H9 (cell line): ENCODE data around the gene E4F1. TPM values are rescaled to one million over a fixed set of nuclear protein-coding genes. Genes with fewer than 3 reads are reported as not detected.

Source experiments
- DNase-seq: peaks from one replicate; pipeline ENCODE4 v3.0.0-alpha.2; 2017
- H2AFZ ChIP-seq: one replicate; pipeline ENCODE4 v1.6.1; 2013; ENCODE audit warnings: mild to moderate bottlenecking, low read length, control low read depth, moderate library complexity
- H2AK5ac ChIP-seq: 2 replicates; pipeline ENCODE4 v1.6.1; 2013; ENCODE audit warnings: low read length, control low read depth, mixed read lengths; ENCODE audit not compliant: insufficient read length
- H2BK120ac ChIP-seq: one replicate; pipeline ENCODE4 v1.6.1; 2013; ENCODE audit warnings: low read depth, mild to moderate bottlenecking, low read length, control low read depth, inconsistent platforms; ENCODE audit not compliant: poor library complexity, severe bottlenecking
- H2BK12ac ChIP-seq: 2 replicates; pipeline ENCODE4 v1.6.1; 2013; ENCODE audit warnings: low read length, control low read depth, mixed read lengths, low read depth; ENCODE audit not compliant: insufficient read length
- H2BK15ac ChIP-seq: 2 replicates; pipeline ENCODE4 v1.6.1; 2013; ENCODE audit warnings: low read depth, low read length, control low read depth
- H2BK20ac ChIP-seq: one replicate; pipeline ENCODE4 v1.6.1; 2013; ENCODE audit warnings: low read depth, mild to moderate bottlenecking, low read length, control low read depth, inconsistent platforms; ENCODE audit not compliant: poor library complexity, severe bottlenecking
- H2BK5ac ChIP-seq: 2 replicates; pipeline ENCODE4 v1.6.1; 2013; ENCODE audit warnings: low read length, control low read depth, mixed read lengths; ENCODE audit not compliant: insufficient read length
- H3K14ac ChIP-seq: 2 replicates; pipeline ENCODE4 v1.6.1; 2013; ENCODE audit warnings: low read length, control low read depth; ENCODE audit not compliant: insufficient read depth
- H3K18ac ChIP-seq: 2 replicates; pipeline ENCODE4 v1.6.1; 2013; ENCODE audit warnings: low read depth, mild to moderate bottlenecking, mixed read lengths, low read length, control low read depth; ENCODE audit not compliant: insufficient read length
- H3K23ac ChIP-seq: 2 replicates; pipeline ENCODE4 v1.6.1; 2013; ENCODE audit warnings: low read length, control low read depth, mixed read lengths, low read depth; ENCODE audit not compliant: insufficient read length
- H3K23me2 ChIP-seq: 2 replicates; pipeline ENCODE4 v1.6.1; 2013; ENCODE audit warnings: low read depth, mild to moderate bottlenecking, mixed read lengths, low read length, control low read depth; ENCODE audit not compliant: insufficient read length, poor library complexity, severe bottlenecking
- H3K27ac ChIP-seq: 2 replicates; pipeline ENCODE4 v1.5.1; 2013; ENCODE audit warnings: low read length, control low read depth, mixed read lengths, low read depth; ENCODE audit not compliant: insufficient read length
- H3K27me3 ChIP-seq: 2 replicates; pipeline ENCODE4 v1.6.1; 2013; ENCODE audit warnings: low read length, control low read depth, inconsistent platforms; ENCODE audit not compliant: insufficient read depth
- H3K4ac ChIP-seq: 2 replicates; pipeline ENCODE4 v1.6.1; 2013; ENCODE audit warnings: low read depth, mild to moderate bottlenecking, control low read depth, inconsistent platforms, low read length, moderate library complexity
- H3K4me1 ChIP-seq: 2 replicates; pipeline ENCODE4 v1.6.1; 2013; ENCODE audit warnings: low read length, control low read depth, inconsistent platforms; ENCODE audit not compliant: insufficient read depth
- H3K4me2 ChIP-seq: 2 replicates; pipeline ENCODE4 v1.6.1; 2013; ENCODE audit warnings: low read length, control low read depth, mixed read lengths; ENCODE audit not compliant: insufficient read length, insufficient read depth
- H3K56ac ChIP-seq: 2 replicates; pipeline ENCODE4 v1.6.1; 2013; ENCODE audit warnings: low read depth, mild to moderate bottlenecking, mixed read lengths, low read length, control low read depth; ENCODE audit not compliant: insufficient read length
- H3K79me1 ChIP-seq: 2 replicates; pipeline ENCODE4 v1.6.1; 2013; ENCODE audit warnings: low read depth, mild to moderate bottlenecking, moderate library complexity, low read length, control low read depth, inconsistent platforms; ENCODE audit not compliant: insufficient read depth, poor library complexity, severe bottlenecking
- H3K79me2 ChIP-seq: 2 replicates; pipeline ENCODE4 v1.6.1; 2013; ENCODE audit warnings: low read length, control low read depth, inconsistent platforms; ENCODE audit not compliant: insufficient read depth
- H3K9ac ChIP-seq: 2 replicates; pipeline ENCODE4 v1.6.1; 2013; ENCODE audit warnings: low read length, control low read depth, mixed read lengths; ENCODE audit not compliant: insufficient read length; ENCODE audit errors: extremely low read depth
- H3K9me3 ChIP-seq: one replicate; pipeline ENCODE4 v1.6.1; 2013; ENCODE audit warnings: low read depth, low read length, inconsistent platforms; ENCODE audit not compliant: control insufficient read depth
- H3T11ph ChIP-seq: one replicate; pipeline ENCODE4 v1.6.1; 2013; ENCODE audit warnings: mild to moderate bottlenecking, low read length, control low read depth, inconsistent platforms
- H4K20me1 ChIP-seq: one replicate; pipeline ENCODE4 v1.6.1; 2013; ENCODE audit not compliant: control insufficient read depth, insufficient read length, insufficient read depth
- H4K5ac ChIP-seq: 2 replicates; pipeline ENCODE4 v1.6.1; 2013; ENCODE audit warnings: low read depth, mild to moderate bottlenecking, mixed read lengths, low read length, control low read depth; ENCODE audit not compliant: insufficient read length
- H4K8ac ChIP-seq: replicated peaks from 2 replicates; pipeline ENCODE4 v1.6.1; 2013; ENCODE audit warnings: low read length, control low read depth, mixed read lengths, low read depth; ENCODE audit not compliant: insufficient read length
- H4K91ac ChIP-seq: 2 replicates; pipeline ENCODE4 v1.6.1; 2013; ENCODE audit warnings: low read depth, mild to moderate bottlenecking, moderate library complexity, mixed read lengths, low read length, control low read depth; ENCODE audit not compliant: insufficient read length
- H3K27ac Mint-ChIP-seq, 3 experiments: 2 replicates in 2 of 3; 3 replicates in 1 of 3; pipeline ENCODE4 v1.8.0; 2020 to 2021; ENCODE audit warnings: mixed read lengths in 3 of 3, mild to moderate bottlenecking in 1 of 3, moderate library complexity in 1 of 3
- H3K27me3 Mint-ChIP-seq: 2 replicates; pipeline ENCODE4 v1.8.0; 2021; ENCODE audit warnings: low read depth, mild to moderate bottlenecking, moderate library complexity, mixed read lengths
- H3K36me3 Mint-ChIP-seq, 3 experiments: 2 replicates in 2 of 3; 3 replicates in 1 of 3; pipeline ENCODE4 v1.8.0; 2020 to 2021; ENCODE audit warnings: low read depth in 3 of 3, mixed read lengths in 3 of 3; ENCODE audit not compliant: insufficient read depth in 1 of 3
- H3K4me1 Mint-ChIP-seq, 2 experiments: 2 replicates each; pipeline ENCODE4 v1.8.0; 2020; ENCODE audit warnings: mixed read lengths in 2 of 2
- H3K4me3 Mint-ChIP-seq, 2 experiments: 2 replicates in 1 of 2; 3 replicates in 1 of 2; pipeline ENCODE4 v1.8.0; 2020 to 2021; ENCODE audit warnings: mild to moderate bottlenecking in 2 of 2, mixed read lengths in 2 of 2, moderate library complexity in 1 of 2
- H3K9me3 Mint-ChIP-seq, 2 experiments: 2 replicates in 1 of 2; 3 replicates in 1 of 2; pipeline ENCODE4 v1.8.0; 2020; ENCODE audit warnings: mild to moderate bottlenecking in 2 of 2, mixed read lengths in 2 of 2, moderate library complexity in 1 of 2
- WGBS: extraction: QIAGEN DNeasy Blood & Tissue Kit; methylation state at CpG from one replicate; pipeline ENCODE4 v1.1.7; 2013; ENCODE audit warnings: missing lambda C conversion rate, low lambda C conversion rate, mixed read lengths; ENCODE audit not compliant: insufficient read length; ENCODE audit errors: extremely low coverage; 5-methylcytosine and 5-hydroxymethylcytosine counted together
- total RNA-seq: library from RNA; stranded (reverse); gene quantifications from 2 replicates; pipeline ENCODE4 v1.2.1, GENCODE V29; 2021
- TF ChIP-seq, protein P1 (sequence below): fragments of 200-600 bp; sonication (generic); conservative IDR thresholded peaks from 3 replicates; pipeline ENCODE4 v1.8.0; 2021; ENCODE audit warnings: antibody characterized with exemption, mild to moderate bottlenecking

The E4F1 gene
- total RNA-seq, 1 experiment from 2014 or later: 35.9 TPM

DNA sequence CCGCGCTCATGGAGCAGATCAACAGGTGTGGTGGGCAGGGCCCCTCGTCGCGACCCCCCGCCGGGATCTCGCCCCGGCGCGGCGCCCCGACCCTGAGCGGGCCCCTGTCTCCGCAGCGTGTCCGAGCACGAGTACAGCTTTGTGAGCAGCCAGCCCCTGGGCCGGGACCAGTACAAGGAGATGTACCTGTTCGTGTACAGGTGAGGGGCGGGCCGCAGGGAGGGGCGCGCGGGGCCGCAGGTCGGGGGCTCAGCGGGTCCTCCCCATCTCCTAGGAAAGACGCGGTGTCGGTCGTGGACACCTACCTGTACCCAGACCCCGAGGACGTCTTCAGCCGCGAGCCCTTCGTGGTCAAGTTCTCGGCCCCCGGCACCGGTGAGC lies 13.7 kb downstream of the E4F1 start:
- no peak overlapping the region for H3K23ac ChIP-seq
- H2AFZ ChIP-seq: no peak overlapping the region
- no CpG with 5 or more reads among the region's 40 CpGs for WGBS
- no peak overlapping the region for H3K9ac ChIP-seq
- no peak overlapping the region; the same call in 1 of the 2 replicates for H3K14ac ChIP-seq
- no peaks in the 10 kb centered on the region for H3K79me2 ChIP-seq
- Mint-ChIP-seq H3K4me1 (peaks cover 0 to 3% of the 10 kb centered on the region in 2 experiments; a peak in 1 of 4 replicates), H3K36me3 (peaks cover 2 to 28% (median 5%) of the 10 kb centered on the region in 3 experiments; a peak in 5 of 7 replicates), H3K27ac (no peak overlapping the region), H3K9me3 (no peaks in the 10 kb centered on the region), H3K4me3 (peak overlapping the region; percentile 42 to 72; a peak in 4 of 5 replicates), H3K27me3 (peaks cover 16% of the 10 kb centered on the region)
- no peak overlapping the region for H3K18ac ChIP-seq
- H2BK20ac ChIP-seq: no peak overlapping the region
- H3K9me3 ChIP-seq: no peaks in the 10 kb centered on the region
- TF ChIP-seq, protein P1, sequence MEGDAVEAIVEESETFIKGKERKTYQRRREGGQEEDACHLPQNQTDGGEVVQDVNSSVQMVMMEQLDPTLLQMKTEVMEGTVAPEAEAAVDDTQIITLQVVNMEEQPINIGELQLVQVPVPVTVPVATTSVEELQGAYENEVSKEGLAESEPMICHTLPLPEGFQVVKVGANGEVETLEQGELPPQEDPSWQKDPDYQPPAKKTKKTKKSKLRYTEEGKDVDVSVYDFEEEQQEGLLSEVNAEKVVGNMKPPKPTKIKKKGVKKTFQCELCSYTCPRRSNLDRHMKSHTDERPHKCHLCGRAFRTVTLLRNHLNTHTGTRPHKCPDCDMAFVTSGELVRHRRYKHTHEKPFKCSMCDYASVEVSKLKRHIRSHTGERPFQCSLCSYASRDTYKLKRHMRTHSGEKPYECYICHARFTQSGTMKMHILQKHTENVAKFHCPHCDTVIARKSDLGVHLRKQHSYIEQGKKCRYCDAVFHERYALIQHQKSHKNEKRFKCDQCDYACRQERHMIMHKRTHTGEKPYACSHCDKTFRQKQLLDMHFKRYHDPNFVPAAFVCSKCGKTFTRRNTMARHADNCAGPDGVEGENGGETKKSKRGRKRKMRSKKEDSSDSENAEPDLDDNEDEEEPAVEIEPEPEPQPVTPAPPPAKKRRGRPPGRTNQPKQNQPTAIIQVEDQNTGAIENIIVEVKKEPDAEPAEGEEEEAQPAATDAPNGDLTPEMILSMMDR: no peak
- no peaks in the 10 kb centered on the region for H3K79me1 ChIP-seq
- no peak overlapping the region for H4K8ac ChIP-seq
- H4K5ac ChIP-seq: no peak overlapping the region
- no peak overlapping the region for H2BK5ac ChIP-seq
- no peak overlapping the region for H3K56ac ChIP-seq
- H4K91ac ChIP-seq: no peak overlapping the region
- H3K4me2 ChIP-seq: peak overlapping the region; percentile 67
- peaks cover 2% of the 10 kb centered on the region; the same call in 1 of the 2 replicates for H3K27me3 ChIP-seq
- no peak overlapping the region for H3K27ac ChIP-seq
- no peak for DNase-seq
- no peaks in the 10 kb centered on the region for H4K20me1 ChIP-seq
- no peak overlapping the region for H2BK15ac ChIP-seq
- no peaks in the 10 kb centered on the region for H3K4me1 ChIP-seq
- no peak overlapping the region for H2BK12ac ChIP-seq
- H3K4ac ChIP-seq: no peak overlapping the region
- no peak overlapping the region for H2BK120ac ChIP-seq
- H2AK5ac ChIP-seq: no peak overlapping the region
- H3T11ph ChIP-seq: no peak overlapping the region
- H3K23me2 ChIP-seq: peaks cover 13% of the 10 kb centered on the region
